Gastrocnemius medialis (tissue), 4 donors: ENCODE measurements around the gene USH1C.

Experiments
- POLR2A ChIP-seq, 2 donors: fragments of 450-650 bp; IDR thresholded peaks; one replicate each; pipeline ENCODE4 v1.6.1; 2017; ENCODE audit warnings: antibody characterized with exemption in 2 of 2, mild to moderate bottlenecking in 2 of 2, moderate library complexity in 2 of 2
- TF ChIP-seq, protein P1 (sequence below), 5 experiments: fragments of 450-650 bp in 3 of 5; fragments of 200-600 bp in 2 of 5; sonication (generic) in 2 of 5; IDR thresholded peaks in 4 of 5; conservative IDR thresholded peaks in 1 of 5; 1 replicate in 4 of 5; 2 replicates in 1 of 5; pipeline ENCODE4 v1.5.1; 2016 to 2019; ENCODE audit warnings: antibody characterized with exemption in 5 of 5, mild to moderate bottlenecking in 3 of 5, moderate library complexity in 3 of 5

DNA sequence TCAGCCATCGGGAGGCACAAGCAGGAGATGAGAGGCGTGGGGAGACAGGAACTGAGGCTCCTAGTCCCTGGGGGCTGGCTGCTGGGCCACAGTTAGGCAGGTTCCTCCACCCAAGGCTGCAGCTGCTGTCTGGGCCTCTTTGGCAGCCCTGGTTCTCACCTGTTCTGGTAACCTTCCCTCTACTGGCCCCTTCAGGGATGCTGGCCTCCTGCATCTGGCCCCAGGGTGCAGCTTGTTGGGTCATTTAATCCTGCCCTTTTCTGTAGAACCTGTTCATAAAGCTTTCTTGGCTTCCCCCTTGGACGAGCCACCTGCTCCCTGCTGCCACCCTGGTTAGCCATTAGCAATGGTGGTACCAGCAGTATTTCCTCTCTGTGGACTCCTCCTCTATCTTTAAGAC, 5.5 kb downstream of the USH1C start:
- TF ChIP-seq, protein P1, sequence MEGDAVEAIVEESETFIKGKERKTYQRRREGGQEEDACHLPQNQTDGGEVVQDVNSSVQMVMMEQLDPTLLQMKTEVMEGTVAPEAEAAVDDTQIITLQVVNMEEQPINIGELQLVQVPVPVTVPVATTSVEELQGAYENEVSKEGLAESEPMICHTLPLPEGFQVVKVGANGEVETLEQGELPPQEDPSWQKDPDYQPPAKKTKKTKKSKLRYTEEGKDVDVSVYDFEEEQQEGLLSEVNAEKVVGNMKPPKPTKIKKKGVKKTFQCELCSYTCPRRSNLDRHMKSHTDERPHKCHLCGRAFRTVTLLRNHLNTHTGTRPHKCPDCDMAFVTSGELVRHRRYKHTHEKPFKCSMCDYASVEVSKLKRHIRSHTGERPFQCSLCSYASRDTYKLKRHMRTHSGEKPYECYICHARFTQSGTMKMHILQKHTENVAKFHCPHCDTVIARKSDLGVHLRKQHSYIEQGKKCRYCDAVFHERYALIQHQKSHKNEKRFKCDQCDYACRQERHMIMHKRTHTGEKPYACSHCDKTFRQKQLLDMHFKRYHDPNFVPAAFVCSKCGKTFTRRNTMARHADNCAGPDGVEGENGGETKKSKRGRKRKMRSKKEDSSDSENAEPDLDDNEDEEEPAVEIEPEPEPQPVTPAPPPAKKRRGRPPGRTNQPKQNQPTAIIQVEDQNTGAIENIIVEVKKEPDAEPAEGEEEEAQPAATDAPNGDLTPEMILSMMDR (IDR thresholded peaks at IDR 0.05 in 4 of 5, conservative IDR thresholded peaks at IDR 0.05 in 1 of 5), result no peak
- no peak for TF ChIP-seq POLR2A (IDR thresholded peaks at IDR 0.05)
